GM15510 (cell line): Measurements from ENCODE around the gene FAM184B.

Experiments used
- POLR2A ChIP-seq: IDR thresholded peaks from 3 replicates; pipeline ENCODE4 v1.6.1; 2011; ENCODE audit warnings: borderline replicate concordance; ENCODE audit not compliant: insufficient read length; ENCODE audit errors: extremely low read depth

FAM184B gene

DNA sequence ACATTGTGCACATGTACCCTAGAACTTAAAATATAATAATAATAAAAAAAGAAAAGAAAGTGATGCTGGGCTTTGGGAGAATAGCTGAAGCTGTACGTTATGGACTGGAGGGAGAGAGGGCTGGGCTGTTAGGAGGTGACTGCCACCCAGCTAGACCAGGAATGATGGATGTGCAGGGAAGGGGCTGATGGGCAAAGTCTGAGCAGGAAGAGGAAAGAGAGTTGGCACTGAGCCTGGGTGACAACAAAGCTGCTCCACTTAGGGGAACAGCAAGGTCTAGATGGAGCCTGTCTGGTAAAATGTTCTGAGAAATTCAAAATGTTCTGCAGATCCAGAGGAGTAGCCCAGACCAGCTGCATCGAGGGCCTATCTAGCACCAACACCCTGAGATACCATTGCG, 134.7 kb downstream of the FAM184B start:
- TF ChIP-seq POLR2A = no peak

DNA sequence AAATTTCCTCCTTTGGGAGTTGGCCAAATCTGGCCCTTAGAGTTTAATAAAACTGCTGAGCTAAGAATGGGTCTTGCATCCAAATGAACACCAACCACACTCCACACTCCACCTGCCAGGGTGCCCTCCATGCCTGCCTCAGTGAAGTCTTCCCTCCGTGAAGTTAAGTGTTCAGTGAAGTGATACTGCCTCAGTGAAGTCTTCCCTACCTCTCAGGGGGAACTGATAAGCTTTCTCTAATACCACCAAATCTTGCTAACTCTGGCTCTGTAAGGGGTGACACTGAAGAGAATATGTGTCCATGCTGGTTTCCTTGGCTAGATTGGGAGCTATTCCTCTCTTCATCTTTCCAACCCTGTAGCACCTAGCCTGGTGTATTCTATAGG, 139.0 kb downstream of the FAM184B start:
- no peak for TF ChIP-seq POLR2A

DNA sequence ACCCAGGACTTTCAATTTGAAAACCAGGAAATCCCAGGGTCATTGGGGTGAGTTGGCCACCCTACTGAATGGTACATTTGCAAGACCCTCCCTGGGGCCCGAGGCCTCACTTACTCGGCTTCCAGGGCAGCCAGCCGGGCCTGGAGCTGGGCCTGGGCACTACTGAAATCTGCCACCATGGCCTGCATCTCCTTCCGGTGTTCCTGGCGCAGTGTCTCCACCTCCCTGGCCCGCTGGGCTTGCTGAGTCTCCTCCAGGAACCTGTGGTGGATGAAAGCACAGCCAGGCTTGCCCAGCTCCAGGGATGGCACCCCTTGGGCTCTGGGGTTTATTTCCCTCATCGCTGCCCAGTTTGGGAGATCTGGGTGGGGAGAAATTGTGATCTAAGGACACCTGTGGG, 142.3 kb downstream of the FAM184B start:
- TF ChIP-seq POLR2A = no peak

DNA sequence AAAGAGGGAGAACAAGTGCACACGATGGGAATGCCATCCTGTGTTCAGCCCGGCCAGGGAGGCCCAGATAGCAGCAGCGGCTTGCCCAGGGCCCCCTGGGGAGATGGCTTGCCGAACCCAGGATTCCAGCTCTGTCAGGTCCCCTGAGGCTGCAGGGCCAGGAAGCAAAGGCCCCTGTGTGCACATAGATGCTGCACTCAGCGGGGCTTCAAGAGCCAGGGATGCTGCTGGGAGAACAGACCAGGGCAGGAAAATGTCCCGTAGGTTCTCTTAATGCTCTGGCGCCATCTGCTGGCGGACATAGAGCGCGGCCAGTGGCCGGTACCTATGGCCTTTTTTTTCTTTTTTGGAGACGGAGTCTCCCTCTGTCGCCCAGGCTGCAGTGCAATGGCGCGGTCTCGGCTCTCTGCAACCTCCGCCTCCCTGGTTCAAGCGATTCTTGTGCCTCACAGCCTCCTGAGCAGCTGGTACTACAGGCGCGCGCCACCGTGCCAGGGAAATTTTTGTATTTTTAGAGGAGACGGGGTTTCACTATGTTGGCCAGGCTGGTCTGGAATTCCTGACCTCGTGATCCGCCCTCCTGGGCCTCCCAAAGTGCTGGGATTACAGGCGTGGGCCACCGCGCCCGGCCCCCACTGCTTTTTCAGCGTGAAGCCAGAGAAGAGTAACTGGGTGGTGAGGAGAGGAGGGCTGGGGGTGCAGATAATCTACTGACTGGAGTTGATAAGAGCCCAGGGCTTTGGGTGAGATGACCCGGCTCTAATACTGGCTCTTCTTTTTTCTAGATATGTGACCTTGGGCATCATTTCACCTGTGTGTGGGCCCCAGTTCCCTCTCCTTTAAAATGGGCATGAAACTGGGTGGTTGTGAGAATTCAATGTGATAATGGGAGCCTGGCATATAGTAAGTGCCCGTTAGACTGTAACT, 144.5 kb downstream of the FAM184B start:
- no peak for TF ChIP-seq POLR2A

DNA sequence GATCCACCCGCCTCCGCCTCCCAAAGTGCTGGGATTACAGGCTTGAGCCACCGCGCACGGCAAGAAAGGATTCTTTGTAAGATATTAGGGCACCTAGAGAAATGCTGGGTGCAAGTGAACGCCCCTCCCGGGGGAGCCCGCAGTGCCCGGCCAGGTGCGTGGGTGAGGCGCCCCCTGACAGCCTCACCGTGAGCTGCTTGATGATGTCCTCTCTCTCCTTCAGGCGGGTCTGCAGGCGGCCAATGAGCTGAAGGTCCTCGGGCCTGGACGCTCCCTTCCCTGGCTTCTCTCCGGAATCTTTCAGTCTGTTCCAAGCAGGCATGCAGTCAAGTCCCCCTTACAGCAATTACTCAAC, 145.1 kb downstream of the FAM184B start:
- no peak for TF ChIP-seq POLR2A

DNA sequence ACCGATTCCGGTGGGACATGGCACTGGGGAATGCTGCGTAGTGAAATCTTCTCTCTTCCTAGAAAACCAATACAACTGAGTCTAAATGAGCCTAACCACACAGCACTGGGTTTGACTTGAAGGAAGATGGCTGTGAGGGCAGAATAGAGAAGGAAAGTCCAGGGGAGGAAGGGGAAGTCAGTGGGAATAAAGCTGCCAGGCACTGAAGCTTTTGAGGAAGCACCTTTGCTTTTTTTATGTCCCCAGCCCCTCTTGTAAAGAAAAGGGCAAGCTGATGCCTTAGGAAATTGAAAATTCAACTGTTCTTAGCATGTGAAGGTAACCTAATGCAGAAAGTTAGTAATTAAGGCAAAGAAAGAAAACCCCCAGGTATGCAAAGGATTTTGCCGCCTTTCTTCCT, 146.4 kb downstream of the FAM184B start:
- no peak for TF ChIP-seq POLR2A

DNA sequence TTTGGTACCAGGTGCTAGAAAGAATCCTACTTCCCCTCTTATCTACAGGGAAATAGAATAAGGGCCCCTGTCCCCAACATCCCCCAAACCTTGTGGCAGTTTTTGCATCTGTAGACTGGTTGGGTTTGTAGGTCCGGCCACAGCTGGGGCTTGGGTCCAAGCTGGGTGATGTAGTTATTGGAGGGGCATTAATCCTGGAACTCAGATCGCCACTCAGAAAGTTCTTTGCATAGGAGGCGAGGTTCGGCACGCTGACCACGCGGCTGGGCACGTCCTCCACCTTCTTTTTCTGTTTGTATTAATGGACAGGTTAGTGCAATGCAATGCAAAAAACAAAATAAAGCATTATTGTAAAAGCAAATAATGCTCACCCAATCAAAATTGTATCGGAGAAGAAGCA, 147.8 kb downstream of the FAM184B start:
- TF ChIP-seq POLR2A = no peak

DNA sequence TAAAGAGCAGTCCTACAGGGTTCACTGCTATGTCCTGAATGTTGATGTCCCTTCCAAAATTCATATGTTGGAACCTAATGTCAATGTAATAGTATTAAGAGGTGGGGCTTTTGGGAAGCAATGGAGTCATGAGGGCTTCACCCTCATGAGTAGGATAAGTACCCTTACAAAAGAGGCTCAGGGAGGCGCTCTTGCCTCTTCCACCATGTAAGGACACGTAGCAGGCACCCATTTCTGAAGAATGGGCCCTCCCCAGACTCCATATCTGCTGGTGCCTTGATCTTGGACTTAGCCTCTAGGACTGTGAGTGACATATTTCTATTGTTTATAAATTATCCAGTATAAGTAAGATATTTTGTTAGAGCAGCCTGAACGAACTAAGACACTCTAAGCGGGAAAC, 151.2 kb downstream of the FAM184B start:
- no peak for TF ChIP-seq POLR2A

DNA sequence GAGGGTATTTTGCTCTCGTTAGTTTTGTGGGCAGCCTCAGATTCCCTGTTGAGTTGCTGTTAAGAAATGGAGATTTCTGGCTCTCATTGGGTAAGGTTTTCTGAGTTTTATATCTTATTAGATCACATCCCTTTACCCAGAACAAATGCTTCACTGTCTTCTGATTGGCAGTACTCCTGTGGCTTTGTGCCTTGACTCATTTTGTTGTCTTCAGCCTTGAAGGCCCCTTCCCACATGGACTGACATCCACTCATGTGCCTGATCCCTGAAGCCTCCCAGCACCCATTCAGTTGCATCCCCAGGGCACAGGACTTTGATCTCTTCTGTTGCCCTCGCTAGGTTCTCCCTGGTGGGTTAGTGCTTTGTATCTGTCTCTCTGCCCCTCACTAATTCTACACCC, 156.6 kb downstream of the FAM184B start:
- TF ChIP-seq POLR2A = no peak

DNA sequence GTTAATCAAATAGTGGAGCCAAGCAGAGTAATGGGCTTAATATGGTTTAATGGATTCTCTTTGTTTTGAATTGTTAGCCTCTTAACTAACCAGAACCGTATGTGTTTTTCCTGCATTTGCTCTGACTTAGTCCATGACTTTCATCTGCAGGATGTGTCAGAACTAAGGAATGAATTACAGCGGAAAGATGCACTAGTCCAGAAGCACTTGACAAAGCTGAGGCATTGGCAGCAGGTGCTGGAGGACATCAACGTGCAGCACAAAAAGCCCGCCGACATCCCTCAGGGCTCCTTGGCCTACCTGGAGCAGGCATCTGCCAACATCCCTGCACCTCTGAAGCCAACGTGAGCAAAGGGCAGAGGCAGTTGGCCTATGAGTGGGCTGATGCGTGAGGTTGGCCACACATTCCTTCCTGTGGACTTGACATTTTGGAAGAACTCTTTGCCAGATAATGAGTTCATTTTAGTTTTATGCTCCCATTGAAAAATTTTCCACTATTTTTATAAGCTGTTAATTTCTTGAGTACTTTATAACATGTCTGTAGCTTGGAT, 157.9 kb downstream of the FAM184B start:
- TF ChIP-seq POLR2A = no peak

DNA sequence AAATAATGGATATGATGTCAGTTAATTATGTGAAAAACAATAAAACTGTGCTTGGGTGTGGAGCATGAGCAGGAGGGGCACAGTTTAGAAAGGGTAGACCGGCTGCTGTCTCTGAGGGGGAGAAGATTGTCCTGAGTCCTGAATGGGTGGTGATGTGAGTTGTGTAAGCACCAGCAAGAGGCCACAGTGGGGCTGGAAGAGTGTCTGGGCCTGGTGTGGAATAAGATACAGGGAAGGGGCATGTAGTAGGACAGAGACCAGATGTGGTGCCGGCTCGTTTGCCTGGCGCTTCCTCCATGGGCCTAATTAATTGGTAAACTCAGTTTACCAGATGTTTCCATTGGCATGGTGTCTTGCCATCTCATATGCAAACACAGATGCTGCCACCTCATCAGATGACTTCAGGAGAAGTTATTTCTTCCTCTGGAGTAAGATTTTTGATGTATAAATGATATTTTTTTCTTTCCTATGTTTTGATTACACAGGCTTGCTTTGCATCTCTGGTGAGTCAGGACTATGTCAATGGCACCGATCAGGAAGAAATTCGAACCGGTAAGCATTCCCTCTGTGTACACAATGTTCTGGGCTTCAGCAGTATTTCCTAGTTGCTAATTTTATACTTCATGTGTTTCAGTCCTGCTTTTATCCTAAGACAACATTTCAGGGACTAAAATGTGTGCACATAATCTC, 161.9 kb downstream of the FAM184B start:
- no peak for TF ChIP-seq POLR2A

DNA sequence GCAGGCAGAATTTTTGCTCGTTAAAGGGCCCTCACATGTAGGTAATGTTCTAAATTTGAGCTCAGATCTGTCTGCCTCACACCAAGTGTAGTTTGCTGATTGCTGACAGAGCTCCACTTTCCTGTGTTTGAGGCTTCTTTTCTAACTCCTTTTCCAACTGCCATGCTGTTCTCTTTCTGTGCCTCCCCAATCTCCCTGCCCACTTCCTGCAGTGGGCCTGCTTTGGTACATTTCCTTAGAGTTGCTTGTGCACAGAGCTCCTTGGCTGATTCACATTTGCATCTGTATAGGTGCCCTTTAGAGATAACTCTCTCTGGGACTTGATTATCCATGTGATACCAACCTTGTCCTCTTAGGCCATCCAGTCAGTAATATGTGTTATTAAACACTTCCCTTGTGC, 162.5 kb downstream of the FAM184B start:
- TF ChIP-seq POLR2A = no peak

DNA sequence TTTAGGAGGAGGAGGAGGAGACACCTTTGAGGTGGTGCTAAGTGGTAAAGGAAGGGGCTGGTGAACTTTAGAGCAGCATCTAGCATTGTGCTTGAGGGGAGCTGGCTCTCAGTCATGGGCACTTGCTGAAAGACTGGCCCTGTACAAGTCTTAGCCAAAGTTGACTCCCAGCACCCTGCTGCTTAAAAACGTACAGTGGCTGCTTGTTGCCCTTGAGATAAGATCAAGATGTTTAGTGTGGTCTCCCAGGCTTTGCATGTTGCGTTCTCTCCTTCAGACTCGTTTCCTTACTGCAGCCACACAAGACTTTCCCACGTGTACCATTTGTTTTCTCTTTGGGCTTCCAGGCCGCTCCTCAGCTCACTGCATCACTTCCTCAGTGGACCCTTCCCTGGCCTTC, 165.1 kb downstream of the FAM184B start:
- TF ChIP-seq POLR2A = no peak

DNA sequence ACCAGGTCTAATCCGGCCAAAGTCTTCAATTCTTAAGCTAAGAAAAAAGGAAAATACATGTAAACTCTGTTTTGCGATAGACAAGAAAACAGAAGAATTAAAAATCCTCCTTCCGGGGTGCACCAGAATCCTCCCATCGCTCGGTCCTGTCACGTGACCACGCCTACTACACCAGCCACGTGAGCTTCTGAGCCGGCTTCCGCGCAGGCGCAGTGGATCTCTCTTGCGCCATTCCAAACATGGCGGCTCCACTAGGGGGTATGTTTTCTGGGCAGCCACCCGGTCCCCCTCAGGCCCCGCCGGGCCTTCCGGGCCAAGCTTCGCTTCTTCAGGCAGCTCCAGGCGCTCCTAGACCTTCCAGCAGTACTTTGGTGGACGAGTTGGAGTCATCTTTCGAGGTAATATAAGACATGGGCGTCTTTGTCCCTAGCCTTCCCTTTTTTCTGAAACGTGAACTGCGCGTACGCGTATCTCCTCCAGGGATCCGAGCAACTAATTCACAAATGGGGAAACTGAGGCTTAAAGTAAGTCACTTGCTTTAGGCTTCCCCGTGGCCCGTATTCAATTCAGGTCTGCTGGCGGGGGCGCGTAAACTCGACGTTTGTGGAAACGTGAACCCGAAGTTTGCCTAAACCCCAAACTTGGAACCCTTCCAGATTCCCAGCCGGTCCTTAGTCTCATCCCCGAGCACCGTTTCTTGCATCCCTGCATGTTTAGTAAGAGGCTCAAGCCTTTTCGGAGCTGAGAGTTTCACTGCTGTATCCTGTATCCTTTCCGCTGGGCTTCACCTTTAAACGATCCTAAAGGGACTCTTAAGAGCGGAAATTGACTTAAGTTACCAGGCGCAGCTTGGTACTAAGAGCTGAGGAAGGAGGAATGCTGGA, 166.8 kb downstream of the FAM184B start, which contains the start of gene MED28:
MED28 (plus strand) TSS at position 226 of the 884 bp plus-strand sequence; CDS start at position 240, 14 bp downstream.
- TF ChIP-seq POLR2A = peak; percentile 92

DNA sequence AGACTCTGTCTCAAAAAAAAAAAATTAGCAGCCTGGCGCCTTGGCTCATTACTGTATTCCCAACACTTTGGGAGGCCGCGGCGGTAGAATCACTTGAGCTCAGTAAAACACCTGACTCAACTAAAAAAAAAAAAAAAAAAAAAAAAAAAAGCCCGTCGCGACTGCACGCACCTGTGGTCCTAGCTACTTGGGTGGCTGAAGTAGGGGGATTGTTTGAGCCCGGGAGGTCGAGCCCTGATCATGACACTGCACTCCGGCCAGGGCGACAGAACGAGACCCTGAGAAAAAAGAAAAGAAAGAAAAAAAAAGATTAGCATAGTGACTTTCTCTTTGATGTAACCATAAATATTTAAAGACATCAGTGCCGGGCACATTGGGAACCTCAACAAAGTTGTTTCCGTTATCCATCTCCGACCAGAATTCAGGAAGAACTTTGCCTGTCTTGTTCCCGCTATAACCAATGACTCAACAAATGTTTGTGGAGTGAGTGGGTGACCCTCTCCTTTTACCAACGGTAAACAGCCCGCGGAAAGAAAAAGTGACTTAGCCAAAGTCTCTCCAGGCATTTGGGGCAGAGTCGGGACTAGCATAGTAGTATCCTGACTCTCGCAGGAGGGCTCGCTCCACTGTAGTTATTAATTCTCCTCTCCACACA, 167.5 kb downstream of the FAM184B start:
- TF ChIP-seq POLR2A = no peak

DNA sequence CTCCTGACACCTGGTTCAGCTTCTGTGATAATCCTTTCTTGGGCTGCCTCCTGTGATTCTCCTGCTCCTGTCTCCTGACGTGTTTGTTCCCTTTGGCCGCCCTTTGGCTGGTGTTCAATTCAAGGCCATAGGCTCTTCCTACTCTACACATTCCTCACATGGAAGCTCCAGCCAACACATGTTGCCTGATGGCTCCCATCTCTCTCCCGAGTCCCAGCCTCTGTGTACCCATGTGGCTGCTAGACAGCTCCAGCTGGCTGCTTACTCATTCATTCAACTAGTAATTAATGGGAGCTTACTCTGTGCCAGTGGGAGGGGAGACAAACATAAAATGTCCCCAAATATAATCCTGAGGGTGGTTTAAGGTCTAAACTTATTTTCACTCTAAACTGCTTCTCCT, 176.2 kb downstream of the FAM184B start:
- TF ChIP-seq POLR2A = no peak
